Stimulated activated CD8-positive, alpha-beta memory T cell treated with anti-CD3 and anti-CD28 coated beads, Interleukin-7, amount 100 ng/mL, for 24 hours (primary cell): ENCODE results near the gene PRKCI.
"Not testable (repeated sequence)": the region's sequence is repeated elsewhere in the genome, so short reads cannot be mapped to it uniquely, and the experiment has no call there.

Source experiments
- DNase-seq: peaks from one replicate; pipeline ENCODE4 v3.0.0-alpha.2; 2020; ENCODE audit warnings: low read depth

The PRKCI gene

DNA sequence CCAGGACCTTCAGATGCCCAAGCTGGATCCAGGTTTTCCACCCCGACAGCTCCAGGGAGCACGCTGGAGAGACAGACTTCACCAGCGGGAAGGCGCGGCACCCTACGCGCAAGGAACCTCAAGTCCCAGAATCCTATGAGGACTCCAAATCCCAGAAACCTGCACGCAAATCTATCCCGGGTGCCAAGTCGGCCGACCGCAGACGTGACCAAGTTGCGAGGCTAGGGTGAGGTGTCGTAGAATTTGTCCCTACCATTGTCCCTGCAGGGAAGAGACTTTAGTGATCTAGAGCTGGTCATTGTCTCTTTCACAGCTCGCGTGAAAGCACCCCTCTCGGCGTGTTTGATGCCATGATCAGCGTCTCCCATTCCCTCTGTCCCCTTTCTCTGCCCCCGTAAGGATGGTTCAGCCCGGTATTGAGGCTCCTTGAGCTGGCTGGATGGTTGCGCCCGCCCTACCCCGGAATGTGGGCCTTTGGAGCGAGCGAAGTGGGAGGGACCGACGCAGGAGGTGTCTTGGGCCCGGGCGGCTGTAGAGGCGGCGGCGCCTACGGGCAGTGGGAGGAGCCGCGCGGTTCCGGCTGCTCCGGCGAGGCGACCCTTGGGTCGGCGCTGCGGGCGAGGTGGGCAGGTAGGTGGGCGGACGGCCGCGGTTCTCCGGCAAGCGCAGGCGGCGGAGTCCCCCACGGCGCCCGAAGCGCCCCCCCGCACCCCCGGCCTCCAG lies at the start of gene PRKCI:
PRKCI (plus strand) TSS at position 501 of the 723 bp plus-strand sequence. CDS start 246 bp downstream, outside the sequence.
- peak; percentile 66 for DNase-seq

DNA sequence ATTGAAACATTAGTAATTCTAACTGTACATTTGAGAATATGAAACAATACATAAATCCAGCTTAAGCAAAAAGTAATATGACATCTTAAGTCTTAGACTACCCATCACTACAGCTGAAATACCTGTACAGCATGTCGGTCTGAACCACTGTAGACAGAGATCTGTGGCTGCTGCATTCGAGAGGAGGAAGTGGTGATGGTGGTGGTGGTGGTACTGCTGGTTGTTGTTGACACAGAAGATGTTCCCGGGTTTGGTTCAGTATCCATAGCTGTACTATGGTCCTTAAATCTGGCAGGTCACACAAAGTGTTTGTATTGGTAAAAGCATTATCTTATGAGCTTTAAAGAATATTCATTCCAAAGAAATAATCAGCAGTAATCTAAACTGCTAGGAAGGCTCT lies 43.6 kb upstream of the PRKCI start:
- no peak for DNase-seq

GRCh38 chr3:170179432-170179831 lies 42.8 kb upstream of the PRKCI start:
- no peak for DNase-seq

GRCh38 chr3:170180079-170180907 lies 41.9 kb upstream of the PRKCI start:
- no peak for DNase-seq

DNA sequence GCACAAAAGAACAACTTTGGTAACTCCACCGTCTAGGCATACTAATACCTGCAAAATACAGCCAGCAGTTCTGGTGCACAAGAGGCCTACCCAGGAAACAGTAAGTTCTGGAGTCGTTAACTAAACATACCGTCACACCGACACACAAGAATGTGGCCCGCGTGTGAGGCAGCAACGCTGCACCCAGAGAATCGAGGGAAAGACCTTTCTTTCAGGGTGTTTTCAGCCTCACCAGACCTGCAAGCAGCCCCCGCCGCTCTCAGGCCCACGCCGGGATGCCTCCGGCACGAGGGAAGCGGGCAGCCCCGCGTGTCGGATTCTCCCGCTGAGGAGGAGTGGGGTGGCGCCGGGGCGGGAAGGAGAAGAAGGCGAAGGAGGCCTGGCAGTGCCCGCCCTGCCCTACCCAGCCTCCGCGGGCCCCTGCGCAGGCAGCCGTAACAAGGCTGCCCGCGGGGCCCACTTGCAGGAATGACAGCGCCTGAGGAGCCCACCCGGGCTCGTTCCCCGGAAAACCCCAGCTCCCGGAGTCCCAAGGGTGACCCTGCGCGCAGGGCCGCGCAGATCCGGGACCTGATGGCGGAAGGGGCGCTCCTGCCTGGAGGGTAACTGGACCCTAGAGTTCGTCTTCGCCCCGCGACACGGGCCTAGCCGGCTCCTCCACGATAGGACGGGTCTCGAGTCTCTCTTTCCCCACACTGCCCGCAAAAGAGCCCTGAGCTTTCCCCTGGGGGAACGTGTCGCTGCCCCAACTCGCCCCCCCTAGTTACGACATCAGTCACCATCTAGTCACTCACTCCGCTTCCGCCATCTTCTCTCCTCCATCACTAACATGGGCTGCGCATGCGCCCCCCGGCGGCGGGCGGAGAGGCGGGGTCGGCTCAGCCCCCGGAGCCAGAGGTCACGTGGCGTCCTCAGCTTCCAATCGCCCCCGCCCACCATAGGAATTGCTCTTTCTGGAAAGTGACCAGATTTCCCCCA lies 41.0 kb upstream of the PRKCI start, which contains the start of gene PHC3:
PHC3 (minus strand) TSS at position 826 of the 978 bp plus-strand sequence; CDS start at position 808, 18 bp downstream.
- peak; percentile 85 for DNase-seq

- no peak for DNase-seq
Measured at GRCh38 chr3:170189398-170190256, 32.6 kb upstream of the PRKCI start.

GRCh38 chr3:170195759-170196158 lies 26.5 kb upstream of the PRKCI start:
- DNase-seq, result not testable (repeated sequence)

DNA sequence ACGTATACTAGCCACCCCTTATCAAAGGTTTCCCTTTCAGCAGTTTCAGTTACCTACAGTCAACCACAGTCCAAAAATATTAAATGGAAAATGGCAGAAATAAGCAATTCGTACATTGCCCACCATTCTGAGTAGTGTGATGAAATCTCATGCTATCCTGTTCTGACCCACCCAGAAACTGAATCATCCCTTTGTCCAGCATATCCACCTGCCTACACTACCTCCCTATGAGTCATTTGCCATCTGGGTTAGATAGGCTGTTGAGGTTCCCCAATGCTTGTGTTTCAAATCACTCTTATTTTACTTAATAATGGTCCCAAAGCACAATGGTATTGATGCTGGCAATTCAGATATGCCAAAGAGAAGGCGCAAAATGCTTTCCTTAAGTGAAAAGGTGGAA lies 25.4 kb upstream of the PRKCI start:
- no peak for DNase-seq

DNA sequence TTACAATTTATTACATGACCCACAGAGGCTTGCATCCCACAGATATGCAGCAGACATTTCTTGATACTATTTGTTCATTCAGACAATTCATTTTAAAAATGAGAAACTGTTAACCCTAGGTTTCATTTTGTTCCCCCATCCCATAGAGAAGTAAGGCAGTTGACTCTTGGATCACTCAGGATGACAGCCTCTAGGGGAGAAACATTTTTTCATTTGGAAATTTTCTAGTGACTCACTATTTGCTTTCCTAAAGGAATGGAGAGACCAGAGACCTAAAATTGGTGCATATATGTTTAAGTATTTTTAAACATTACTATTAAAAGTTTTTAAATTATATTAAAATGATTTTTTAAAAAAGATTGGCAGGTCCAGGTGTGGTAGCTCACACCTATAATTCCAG lies 21.2 kb upstream of the PRKCI start:
- no peak for DNase-seq

GRCh38 chr3:170201527-170201926 lies 20.7 kb upstream of the PRKCI start:
- DNase-seq, result no peak

GRCh38 chr3:170203457-170203856 lies 18.8 kb upstream of the PRKCI start:
- no peak for DNase-seq

DNA sequence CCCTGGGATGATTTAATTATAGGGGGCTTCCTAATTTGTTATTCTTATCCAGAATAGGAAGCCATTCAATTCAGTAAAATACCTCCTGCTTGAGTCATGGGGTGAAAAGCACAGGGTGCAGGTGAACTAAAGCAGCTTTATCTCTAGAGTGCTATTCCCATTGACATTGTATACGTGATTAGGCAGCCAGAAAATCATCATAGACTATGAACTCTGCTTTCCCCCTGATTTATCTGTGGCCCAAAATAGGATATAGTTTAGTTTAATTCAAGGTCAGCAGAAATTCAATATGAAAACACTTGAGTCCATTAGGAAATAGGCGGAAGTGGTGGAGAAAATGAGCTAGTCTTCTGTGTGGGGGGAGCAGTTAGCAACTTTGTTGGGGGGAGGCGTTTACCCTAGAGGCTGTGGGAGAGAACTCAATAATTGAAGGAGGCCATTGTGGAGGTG lies 18.2 kb upstream of the PRKCI start:
- DNase-seq, result no peak

DNA sequence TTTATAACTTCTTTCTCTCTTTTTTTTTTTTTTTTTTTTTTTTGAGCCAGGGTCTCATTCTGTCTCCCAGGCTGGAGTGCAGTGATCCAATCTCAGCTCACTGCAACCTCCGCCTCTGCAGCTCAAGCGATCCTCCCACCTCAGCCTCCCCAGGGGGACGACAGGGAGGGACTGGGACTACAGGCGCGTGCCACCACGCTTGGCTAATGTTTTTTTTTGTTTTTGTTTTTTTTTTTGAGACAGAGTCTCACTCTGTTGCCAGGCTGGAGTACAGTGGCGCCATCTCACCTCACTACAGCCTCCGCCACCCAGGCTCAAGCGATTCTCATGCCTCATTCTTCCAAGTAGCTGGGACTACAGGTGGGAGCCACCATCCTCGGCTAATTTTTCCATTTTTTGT lies 17.7 kb upstream of the PRKCI start:
- DNase-seq, result no peak

- no peak for DNase-seq
Measured at GRCh38 chr3:170205302-170205701, 16.9 kb upstream of the PRKCI start.

- not testable (repeated sequence) for DNase-seq
Measured at GRCh38 chr3:170206164-170206762, 16.0 kb upstream of the PRKCI start.

DNA sequence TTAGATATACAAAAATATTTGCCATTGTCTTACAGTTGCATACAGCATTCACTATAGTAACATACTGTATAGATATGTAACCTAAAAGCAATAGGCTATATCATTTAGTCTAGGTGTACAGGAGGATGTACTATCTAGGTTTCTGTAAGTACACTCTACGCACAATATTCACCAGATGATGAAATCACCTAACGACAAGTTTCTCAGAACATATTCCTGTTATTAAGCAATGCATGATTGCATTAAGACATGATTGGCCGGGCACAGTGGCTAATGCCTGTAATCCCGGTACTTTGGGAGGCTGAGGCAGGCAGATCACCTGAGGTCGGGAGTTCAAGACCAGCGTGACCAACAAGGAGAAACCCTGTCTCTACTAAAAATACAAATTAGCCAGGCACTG lies 14.5 kb upstream of the PRKCI start:
- no peak for DNase-seq

GRCh38 chr3:170211668-170212067 lies 10.6 kb upstream of the PRKCI start:
- no peak for DNase-seq

GRCh38 chr3:170219850-170220249 lies 2.4 kb upstream of the PRKCI start:
- no peak for DNase-seq

- no peak for DNase-seq
Measured at GRCh38 chr3:170220871-170221270, 1.4 kb upstream of the PRKCI start.
